K562 (cell line): ENCODE results near the gene BDH1. TPM values are rescaled to one million over a fixed set of nuclear protein-coding genes. Genes with fewer than 3 reads are reported as not detected.
"Not testable (repeated sequence)": the region's sequence is repeated elsewhere in the genome, so short reads cannot be mapped to it uniquely, and the experiment has no call there.

ENCODE experiments used
- ATAC-seq: fragments of 200-7000 bp; cut with Tn5 transposase; 3 replicates; pipeline ENCODE4 v1.9.1; 2020; ENCODE audit warnings: moderate library complexity
- BruUV-seq: library from RNA; stranded (reverse); fragments of 400-500 nt; replicated peaks from 2 replicates; lab custom pipeline; 2021; lab: Mats Ljungman, UMichigan
- CTCF ChIA-PET: fragments of 300-600 bp; formaldehyde crosslinking; extraction: SDS; loops from one replicate; lab custom pipeline; 2021; ENCODE audit warnings: low intra/inter-chr PET ratio; lab: Yijun Ruan, JAX
- POLR2A ChIA-PET: fragments of 300-600, 350-650 bp; sonication (Branson Sonifier 250); formaldehyde crosslinking; extraction: SDS; loops from one replicate; lab custom pipeline; 2021; ENCODE audit warnings: antibody characterized with exemption, inconsistent platforms; lab: Yijun Ruan, JAX
- DNase-seq, 4 experiments: peaks; one replicate each; pipeline versions ENCODE4 v3.0.0 to v3.0.0-alpha.2; 2011 to 2018; ENCODE audit warnings: low spot score in 3 of 4, mixed read lengths in 3 of 4; ENCODE audit errors: extremely low read depth in 1 of 4
- FAIRE-seq: peaks from 2 replicates; lab custom pipeline; 2011; peaks lifted over from hg19 to GRCh38; lab: Jason Lieb, UNC
- H2AFZ ChIP-seq: 2 replicates; pipeline ENCODE4 v1.6.0; 2011; ENCODE audit warnings: low read depth, low read length, control low read depth, inconsistent platforms
- H3K27ac ChIP-seq: fragments of 200-600 bp; 3 replicates; pipeline ENCODE4 v1.8.0; 2011; ENCODE audit warnings: low read depth, mild to moderate bottlenecking, control low read depth, inconsistent platforms, low read length, moderate library complexity, mixed read lengths; ENCODE audit errors: extremely low read depth
- H3K27me3 ChIP-seq, 2 experiments: fragments of 300-600 bp in 1 of 2; 2 replicates in 1 of 2; 3 replicates in 1 of 2; pipeline versions ENCODE4 v1.6.0 to v1.8.0; 2011; ENCODE audit warnings: inconsistent platforms in 2 of 2, low read length in 2 of 2, mild to moderate bottlenecking in 1 of 2, mixed read lengths in 1 of 2, moderate library complexity in 1 of 2; ENCODE audit not compliant: control insufficient read depth in 2 of 2, insufficient read depth in 2 of 2
- H3K36me3 ChIP-seq: fragments of 300-600 bp; 3 replicates; pipeline ENCODE4 v1.8.0; 2011; ENCODE audit warnings: mild to moderate bottlenecking, low read length, inconsistent platforms; ENCODE audit not compliant: control insufficient read depth, insufficient read depth
- H3K4me1 ChIP-seq, 2 experiments: fragments of 200-600 bp in 1 of 2; replicated peaks in 1 of 2; 2 replicates in 1 of 2; 3 replicates in 1 of 2; pipeline versions ENCODE4 v1.5.1 to v1.8.0; 2011; ENCODE audit warnings: inconsistent platforms in 2 of 2, low read length in 2 of 2, mild to moderate bottlenecking in 1 of 2, mixed read lengths in 1 of 2, moderate library complexity in 1 of 2; ENCODE audit not compliant: control insufficient read depth in 2 of 2, insufficient read depth in 2 of 2
- H3K4me2 ChIP-seq: 2 replicates; pipeline ENCODE4 v1.6.1; 2011; ENCODE audit warnings: low read length, control low read depth, inconsistent platforms, mixed read lengths; ENCODE audit not compliant: insufficient read depth
- H3K4me3 ChIP-seq: fragments of 200-600 bp; sonication (generic), shearing (Covaris generic); 2 replicates; pipeline ENCODE4 v1.5.1; 2016; ENCODE audit warnings: control low read depth, inconsistent platforms
- H3K79me2 ChIP-seq: fragments of 200-600 bp; 3 replicates; pipeline ENCODE4 v1.8.0; 2011; ENCODE audit warnings: low read length, inconsistent platforms; ENCODE audit not compliant: control insufficient read depth, insufficient read depth
- H3K9ac ChIP-seq, 2 experiments: 2 replicates each; pipeline versions ENCODE4 v1.6.0 to v1.6.1; 2011; ENCODE audit warnings: low read depth in 2 of 2, low read length in 2 of 2, control low read depth in 1 of 2, inconsistent platforms in 1 of 2, mild to moderate bottlenecking in 1 of 2, mixed read lengths in 1 of 2; ENCODE audit not compliant: insufficient read depth in 1 of 2
- H3K9me1 ChIP-seq: one replicate; pipeline ENCODE4 v1.6.0; 2011; ENCODE audit warnings: inconsistent platforms, mild to moderate bottlenecking, low read length, moderate library complexity; ENCODE audit not compliant: control insufficient read depth, insufficient read depth
- H3K9me3 ChIP-seq: replicated peaks from 2 replicates; pipeline ENCODE4 v1.5.1; 2011; ENCODE audit warnings: low read depth, low read length, inconsistent platforms; ENCODE audit not compliant: control insufficient read depth, insufficient read depth
- H4K20me1 ChIP-seq: replicated peaks from 2 replicates; pipeline ENCODE4 v1.6.1; 2011; ENCODE audit warnings: low read length, inconsistent platforms, mixed read lengths; ENCODE audit not compliant: control insufficient read depth, insufficient read depth
- OTX1 ChIP-seq: fragments of 450-650 bp; formaldehyde crosslinking; IDR thresholded peaks from 2 replicates; pipeline ENCODE4 v1.4.0; 2022; ENCODE audit warnings: mild to moderate bottlenecking
- SRSF1 ChIP-seq: fragments of 200-400 bp; formaldehyde crosslinking; IDR thresholded peaks from 2 replicates; pipeline ENCODE4 v1.6.1; 2017; ENCODE audit warnings: mild to moderate bottlenecking, low read depth, low read length, moderate library complexity
- SUPT5H ChIP-seq: fragments of 450-650 bp; IDR thresholded peaks from 2 replicates; pipeline ENCODE4 v1.6.1; 2016
- ZNF408 ChIP-seq: fragments of 250-450 bp; sonication (Bioruptor Pico); IDR thresholded peaks from 2 replicates; pipeline ENCODE4 v1.4.0; 2020; ENCODE audit warnings: low read depth, mild to moderate bottlenecking, moderate library complexity
- WGBS: fragments of 100-300 bp; shearing (Covaris generic); methylation state at CpG from one replicate; pipeline ENCODE4 v1.1.6; 2016; ENCODE audit warnings: low coverage, mixed read lengths; ENCODE audit not compliant: insufficient coverage; ENCODE audit errors: missing lambda C conversion rate; 5-methylcytosine and 5-hydroxymethylcytosine counted together
- in situ Hi-C: fragments of 300-500 bp; cut with MboI; formaldehyde crosslinking; loops from 4 replicates; pipeline ENCODE4 v1.15.0; 2018; ENCODE audit warnings: inconsistent platforms, mixed read lengths
- intact Hi-C: fragments of 100-400 bp; cut with micrococcal nuclease; formaldehyde crosslinking; loops from 2 replicates; pipeline ENCODE4 v1.14.2; 2022
- polyA plus RNA-seq, 8 experiments: library from polyadenylated mRNA; depleted of rRNA in 4 of 8; stranded (reverse) in 5 of 8; unstranded in 3 of 8; fragments of >200 nt; fragmentation: Nextera tagmentation in 2 of 8; fragmentation: Illumina TruSeq in 1 of 8; extraction: Ambion mirVana in 2 of 8; extraction: Trizol in 1 of 8; gene quantifications; 2 replicates each; pipeline versions ENCODE4 v1.2.1 to v1.2.3, GENCODE V29; 2011 to 2014; ENCODE audit warnings: inconsistent platforms in 1 of 8, missing spikeins in 1 of 8
- total RNA-seq, 7 experiments: library from RNA; depleted of rRNA in 6 of 7; stranded (reverse); fragments of >200 nt in 6 of 7; fragmentation: Illumina TruSeq in 2 of 7; extraction: Trizol in 2 of 7; gene quantifications; 2 replicates each; pipeline versions ENCODE4 v1.2.1 to v1.2.3, GENCODE V29; 2011 to 2021; ENCODE audit warnings: low replicate concordance in 1 of 7
- TF ChIP-seq, protein P1 (sequence below), 2 experiments: IDR thresholded peaks; 2 replicates each; pipeline ENCODE4 v1.6.1; 2012; ENCODE audit warnings: improper control_type of control experiment in 2 of 2, low read depth in 2 of 2, low read length in 2 of 2, borderline replicate concordance in 1 of 2
- TF ChIP-seq, protein P2 (sequence below): fragments of 450-650 bp; formaldehyde crosslinking; IDR thresholded peaks from 2 replicates; pipeline ENCODE4 v1.4.0; 2020; ENCODE audit warnings: mild to moderate bottlenecking, moderate library complexity

Gene BDH1
- total and polyA plus RNA-seq, 9 of the 15 experiments (the other 6 are each of a cell fraction or from before 2014, with no cell fraction given): 0.07 to 0.89 (median 0.12) TPM; not detected in 3

DNA sequence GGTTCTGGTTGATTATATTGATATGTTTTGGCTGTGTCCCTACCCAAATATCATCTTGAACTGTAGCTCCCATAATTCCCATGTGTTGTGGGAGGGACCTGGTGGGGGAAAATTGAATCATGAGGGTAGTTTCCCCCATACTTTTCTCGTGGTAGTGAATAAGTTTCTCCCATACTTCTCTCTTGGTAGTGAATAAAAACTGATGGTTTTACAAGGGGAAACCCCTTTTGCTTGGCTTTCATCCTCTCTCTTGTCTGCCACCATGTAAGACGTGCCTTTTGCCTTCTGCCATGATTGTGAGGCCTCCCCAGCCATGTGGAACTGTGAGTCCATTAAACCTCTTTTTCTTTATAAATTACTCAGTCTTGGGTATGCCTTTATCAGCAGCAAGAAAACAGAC is 13.7 kb upstream of the BDH1 start:
- H4K20me1 ChIP-seq, H3K36me3 ChIP-seq, H3K79me2 ChIP-seq, H3K4me3 ChIP-seq, ATAC-seq, H3K27ac ChIP-seq, H3K9me3 ChIP-seq, POLR2A ChIA-PET, H3K4me2 ChIP-seq, in situ Hi-C loops, CTCF ChIA-PET, H3K9ac ChIP-seq, BruUV-seq, H3K27me3 ChIP-seq, H3K9me1 ChIP-seq, intact Hi-C loops, H2AFZ ChIP-seq, DNase-seq, H3K4me1 ChIP-seq, FAIRE-seq: not testable (repeated sequence)
- WGBS: 13% methylated on average over 2 of the region's 2 CpGs

GRCh38 chr3:197567904-197568681 is 12.3 kb upstream of the BDH1 start:
- in situ Hi-C loops: no loop called here
- FAIRE-seq: no peak
- Histone ChIP-seq H3K4me3 (no peak overlapping the region), H3K36me3 (no peaks in the 10 kb centered on the region), H3K27ac (no peak overlapping the region), H3K4me2 (no peak overlapping the region), H3K9ac (no peak overlapping the region), H3K9me1 (no peaks in the 10 kb centered on the region), H3K4me1 (no peaks in the 10 kb centered on the region), H3K79me2 (no peaks in the 10 kb centered on the region), H2AFZ (no peak overlapping the region), H3K9me3 (no peaks in the 10 kb centered on the region), H3K27me3 (no peaks in the 10 kb centered on the region), H4K20me1 (no peaks in the 10 kb centered on the region)
- WGBS: 0% methylated on average over 6 of the region's 6 CpGs
- ChIA-PET POLR2A (interaction anchor here (0.5 to 2.7 kb wide), 2 partner anchors 10 to 26 kb away, joined by 3 to 14 read pairs; no protein-coding TSS in a partner anchor), CTCF (no interaction called here)
- BruUV-seq: no TSS peak
- DNase-seq: no peak
- no peak for ATAC-seq
- intact Hi-C loops: no loop called here
- TF ChIP-seq OTX1 (CRISPR knock-in tag) (no peak), SRSF1 (no peak), SUPT5H (no peak), ZNF408 (no peak)
- TF ChIP-seq, protein P1, sequence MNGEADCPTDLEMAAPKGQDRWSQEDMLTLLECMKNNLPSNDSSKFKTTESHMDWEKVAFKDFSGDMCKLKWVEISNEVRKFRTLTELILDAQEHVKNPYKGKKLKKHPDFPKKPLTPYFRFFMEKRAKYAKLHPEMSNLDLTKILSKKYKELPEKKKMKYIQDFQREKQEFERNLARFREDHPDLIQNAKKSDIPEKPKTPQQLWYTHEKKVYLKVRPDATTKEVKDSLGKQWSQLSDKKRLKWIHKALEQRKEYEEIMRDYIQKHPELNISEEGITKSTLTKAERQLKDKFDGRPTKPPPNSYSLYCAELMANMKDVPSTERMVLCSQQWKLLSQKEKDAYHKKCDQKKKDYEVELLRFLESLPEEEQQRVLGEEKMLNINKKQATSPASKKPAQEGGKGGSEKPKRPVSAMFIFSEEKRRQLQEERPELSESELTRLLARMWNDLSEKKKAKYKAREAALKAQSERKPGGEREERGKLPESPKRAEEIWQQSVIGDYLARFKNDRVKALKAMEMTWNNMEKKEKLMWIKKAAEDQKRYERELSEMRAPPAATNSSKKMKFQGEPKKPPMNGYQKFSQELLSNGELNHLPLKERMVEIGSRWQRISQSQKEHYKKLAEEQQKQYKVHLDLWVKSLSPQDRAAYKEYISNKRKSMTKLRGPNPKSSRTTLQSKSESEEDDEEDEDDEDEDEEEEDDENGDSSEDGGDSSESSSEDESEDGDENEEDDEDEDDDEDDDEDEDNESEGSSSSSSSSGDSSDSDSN (IDR thresholded peaks at IDR 0.05; ENCODE audit: borderline replicate concordance in 1 of 2, low read depth in 2 of 2, low read length in 2 of 2): no peak
- TF ChIP-seq, protein P2, sequence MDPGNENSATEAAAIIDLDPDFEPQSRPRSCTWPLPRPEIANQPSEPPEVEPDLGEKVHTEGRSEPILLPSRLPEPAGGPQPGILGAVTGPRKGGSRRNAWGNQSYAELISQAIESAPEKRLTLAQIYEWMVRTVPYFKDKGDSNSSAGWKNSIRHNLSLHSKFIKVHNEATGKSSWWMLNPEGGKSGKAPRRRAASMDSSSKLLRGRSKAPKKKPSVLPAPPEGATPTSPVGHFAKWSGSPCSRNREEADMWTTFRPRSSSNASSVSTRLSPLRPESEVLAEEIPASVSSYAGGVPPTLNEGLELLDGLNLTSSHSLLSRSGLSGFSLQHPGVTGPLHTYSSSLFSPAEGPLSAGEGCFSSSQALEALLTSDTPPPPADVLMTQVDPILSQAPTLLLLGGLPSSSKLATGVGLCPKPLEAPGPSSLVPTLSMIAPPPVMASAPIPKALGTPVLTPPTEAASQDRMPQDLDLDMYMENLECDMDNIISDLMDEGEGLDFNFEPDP (CRISPR knock-in tag): no peak
